Peyer's patch (tissue), 4 donors: ENCODE results near the gene CITED4.

Experiments
- POLR2A ChIP-seq, 2 donors: fragments of 450-650 bp; IDR thresholded peaks; one replicate each; pipeline ENCODE4 v1.5.1; 2017; ENCODE audit warnings: antibody characterized with exemption in 2 of 2, mild to moderate bottlenecking in 2 of 2, moderate library complexity in 2 of 2
- TF ChIP-seq, protein P1 (sequence below), 6 experiments: fragments of 450-650 bp in 4 of 6; fragments of 200-600 bp in 2 of 6; sonication (generic) in 1 of 6; IDR thresholded peaks; one replicate each; pipeline ENCODE4 v1.5.1; 2017 to 2019; ENCODE audit warnings: antibody characterized with exemption in 6 of 6, mild to moderate bottlenecking in 3 of 6, moderate library complexity in 1 of 6

DNA sequence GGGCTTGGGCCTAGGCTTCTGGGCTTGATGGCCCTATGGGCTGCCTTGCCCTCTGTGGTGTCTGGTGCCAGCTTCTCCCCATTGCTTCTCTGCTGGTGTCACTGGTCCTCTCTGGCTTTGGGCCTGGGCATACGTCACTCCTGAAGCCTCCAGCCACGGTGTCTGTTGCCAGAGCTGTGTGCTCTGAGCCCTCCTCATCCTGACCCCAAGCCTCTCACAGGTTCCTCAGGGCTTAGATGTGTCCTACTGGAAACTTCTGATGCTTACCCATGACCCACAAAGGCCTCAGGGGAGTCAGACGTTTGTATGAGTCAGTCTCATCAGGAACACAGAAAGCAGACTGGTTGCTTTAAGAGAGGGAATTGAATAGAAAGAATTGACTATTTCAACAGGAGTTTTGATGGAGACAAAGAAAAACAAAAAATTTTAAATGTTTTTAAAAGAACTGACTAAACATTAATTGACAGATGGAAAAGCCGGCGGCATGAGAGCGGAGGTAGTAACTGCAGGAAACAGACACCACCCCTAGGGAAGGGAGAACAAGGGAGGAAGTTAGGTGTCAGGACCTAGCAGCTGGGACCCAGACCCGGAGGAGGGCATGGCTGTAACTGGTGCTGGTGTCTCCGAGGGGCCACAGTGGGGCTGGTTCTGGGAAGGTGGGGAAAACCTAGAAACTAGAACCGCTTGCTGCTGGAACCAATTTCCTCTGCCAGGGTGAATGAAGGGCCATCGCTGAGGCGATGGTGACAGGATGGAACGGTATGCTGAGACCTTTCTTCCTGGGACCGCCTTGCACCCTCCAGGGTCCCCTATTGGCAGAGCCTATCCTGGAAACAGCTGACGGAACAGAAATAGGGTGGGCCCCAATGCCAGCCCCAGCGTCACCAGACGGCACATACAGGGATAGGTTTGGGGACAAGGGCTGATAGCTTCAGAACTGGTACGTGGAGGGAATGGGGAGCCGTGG lies 40.0 kb upstream of the CITED4 start:
- TF ChIP-seq, protein P1, sequence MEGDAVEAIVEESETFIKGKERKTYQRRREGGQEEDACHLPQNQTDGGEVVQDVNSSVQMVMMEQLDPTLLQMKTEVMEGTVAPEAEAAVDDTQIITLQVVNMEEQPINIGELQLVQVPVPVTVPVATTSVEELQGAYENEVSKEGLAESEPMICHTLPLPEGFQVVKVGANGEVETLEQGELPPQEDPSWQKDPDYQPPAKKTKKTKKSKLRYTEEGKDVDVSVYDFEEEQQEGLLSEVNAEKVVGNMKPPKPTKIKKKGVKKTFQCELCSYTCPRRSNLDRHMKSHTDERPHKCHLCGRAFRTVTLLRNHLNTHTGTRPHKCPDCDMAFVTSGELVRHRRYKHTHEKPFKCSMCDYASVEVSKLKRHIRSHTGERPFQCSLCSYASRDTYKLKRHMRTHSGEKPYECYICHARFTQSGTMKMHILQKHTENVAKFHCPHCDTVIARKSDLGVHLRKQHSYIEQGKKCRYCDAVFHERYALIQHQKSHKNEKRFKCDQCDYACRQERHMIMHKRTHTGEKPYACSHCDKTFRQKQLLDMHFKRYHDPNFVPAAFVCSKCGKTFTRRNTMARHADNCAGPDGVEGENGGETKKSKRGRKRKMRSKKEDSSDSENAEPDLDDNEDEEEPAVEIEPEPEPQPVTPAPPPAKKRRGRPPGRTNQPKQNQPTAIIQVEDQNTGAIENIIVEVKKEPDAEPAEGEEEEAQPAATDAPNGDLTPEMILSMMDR (IDR thresholded peaks at IDR 0.05) = no peak
- TF ChIP-seq POLR2A (IDR thresholded peaks at IDR 0.05) = no peak
